AG04450 (cell line): Measurements from ENCODE around the gene ASB6. TPM values are rescaled to one million over a fixed set of nuclear protein-coding genes. Genes with fewer than 3 reads are reported as not detected.

ENCODE experiments used
- CTCF ChIA-PET: fragments of 300-600, 350-600 bp; formaldehyde crosslinking; extraction: SDS; loops from one replicate; lab custom pipeline; 2022; ENCODE audit warnings: antibody characterized with exemption, inconsistent platforms; lab: Charles Lee
- POLR2A ChIA-PET: fragments of 350-600 bp; formaldehyde crosslinking; extraction: SDS; loops from one replicate; lab custom pipeline; 2021; ENCODE audit warnings: antibody characterized with exemption, inconsistent platforms; lab: Yijun Ruan, JAX
- DNase-seq: peaks from one replicate; pipeline ENCODE4 v3.0.0-alpha.2; 2011; ENCODE audit warnings: low read depth, low spot score
- H3K27ac ChIP-seq: one replicate; pipeline ENCODE4 v1.5.1; 2012; ENCODE audit warnings: low read depth, low read length, control low read depth
- H3K27me3 ChIP-seq: one replicate; pipeline ENCODE4 v1.6.0; 2012; ENCODE audit warnings: low read length; ENCODE audit not compliant: control insufficient read depth, insufficient read depth
- H3K4me3 ChIP-seq: 2 replicates; pipeline ENCODE4 v1.5.1; 2011; ENCODE audit warnings: mild to moderate bottlenecking, low read depth, low read length, control low read depth
- H3K9me3 ChIP-seq: 2 replicates; pipeline ENCODE4 v1.5.1; 2012; ENCODE audit warnings: low read length; ENCODE audit not compliant: control insufficient read depth, insufficient read depth
- CTCF ChIP-seq: IDR thresholded peaks from 2 replicates; pipeline ENCODE4 v1.5.1; 2011; ENCODE audit warnings: low read depth, low read length, control low read depth, inconsistent platforms
- polyA plus RNA-seq: library from polyadenylated mRNA; depleted of rRNA; stranded (reverse); fragments of >200 nt; gene quantifications from 2 replicates; pipeline ENCODE4 v1.2.3, GENCODE V29; 2011; rRNA removed

ASB6 gene
- polyA plus RNA-seq, 1 experiment, result 11.6 TPM

GRCh38 chr9:129586685-129587084 lies 55.3 kb downstream of the ASB6 start:
- POLR2A ChIA-PET, result interaction anchor here (0.8 to 1.4 kb wide), 2 partner anchors 12 to 408 kb away, joined by 3 to 4 read pairs; partner anchors contain the start of gene IER5L
- Histone ChIP-seq H3K27me3 (no peaks in the 10 kb centered on the region), H3K4me3 (no peak overlapping the region), H3K27ac (no peak overlapping the region), H3K9me3 (no peaks in the 10 kb centered on the region; the same call in 1 of the 2 replicates)
- CTCF ChIA-PET, result interaction anchor here (0.7 to 0.8 kb wide), 2 partner anchors 38 to 413 kb away, joined by 3 read pairs; no protein-coding TSS in a partner anchor
- no peak for TF ChIP-seq CTCF
- DNase-seq, result no peak

- no peak for DNase-seq
- no peak overlapping the region for H3K4me3 ChIP-seq
- CTCF ChIA-PET, result no interaction called here
- POLR2A ChIA-PET, result interaction anchor here (0.8 to 1.4 kb wide), 2 partner anchors 11 to 408 kb away, joined by 3 to 4 read pairs; partner anchors contain the start of gene IER5L
- H3K27ac ChIP-seq, result no peak overlapping the region
- no peak for TF ChIP-seq CTCF
- H3K27me3 ChIP-seq, result no peaks in the 10 kb centered on the region
- H3K9me3 ChIP-seq, result no peaks in the 10 kb centered on the region; the same call in 1 of the 2 replicates
These were observed 55.7 kb downstream of the ASB6 start for GRCh38 chr9:129586245-129586644.

- no peak overlapping the region for H3K4me3 ChIP-seq
- ChIA-PET POLR2A (no interaction called here), CTCF (interaction anchor here (0.6 kb wide), 2 partner anchors 348 to 419 kb away, joined by 3 to 6 read pairs; no protein-coding TSS in a partner anchor)
- H3K27ac ChIP-seq, result no peak overlapping the region
- H3K27me3 ChIP-seq, result no peaks in the 10 kb centered on the region
- no peaks in the 10 kb centered on the region; the same call in 1 of the 2 replicates for H3K9me3 ChIP-seq
- DNase-seq, result no peak
- TF ChIP-seq CTCF, result no peak
These were observed 56.6 kb downstream of the ASB6 start for GRCh38 chr9:129585352-129585751.

Other genes starting within 250 kb of the ASB6 start
- gene C9orf50, start 21.1 kb downstream of the ASB6 start, polyA plus RNA-seq, result 0.26 and 0.30 TPM in 2 replicates
- 49.3 and 50.4 TPM in 2 replicates for gene NTMT1, start 16.0 kb downstream of the ASB6 start, polyA plus RNA-seq
- gene PRRX2, start 23.5 kb upstream of the ASB6 start, polyA plus RNA-seq, result 8.3 and 15.0 TPM in 2 replicates
- 17.0 and 21.4 TPM in 2 replicates for gene PTGES, start 110.9 kb upstream of the ASB6 start, polyA plus RNA-seq
- 26.3 and 31.0 TPM in 2 replicates for gene TOR1B, start 161.0 kb upstream of the ASB6 start, polyA plus RNA-seq
- 72.0 and 78.5 TPM in 2 replicates for gene TOR1A, start 182.0 kb upstream of the ASB6 start, polyA plus RNA-seq
- gene C9orf78, start 193.1 kb upstream of the ASB6 start, polyA plus RNA-seq, result 51.4 and 66.8 TPM in 2 replicates
- gene USP20, start 193.3 kb upstream of the ASB6 start, polyA plus RNA-seq, result 10.3 and 13.2 TPM in 2 replicates